GM19438 (cell line): ENCODE results near the gene ACVR1B.

Experiments
- ATAC-seq: cut with Tn5 transposase; IDR thresholded peaks from one replicate; pipeline ENCODE4 v1.9.1; 2021; ENCODE audit warnings: low read depth; ENCODE audit not compliant: unreplicated experiment

The ACVR1B gene

GRCh38 chr12:52019113-52019770 lies 67.7 kb downstream of the ACVR1B start:
- no peak for ATAC-seq

- no peak for ATAC-seq
Measured at GRCh38 chr12:52020539-52021336, 69.2 kb downstream of the ACVR1B start.

- ATAC-seq, result peak; percentile 32
Measured at GRCh38 chr12:52022841-52023181, 71.3 kb downstream of the ACVR1B start.

GRCh38 chr12:52023182-52023975 lies 71.9 kb downstream of the ACVR1B start:
- peak; percentile 38 for ATAC-seq

GRCh38 chr12:52023976-52024688 lies 72.6 kb downstream of the ACVR1B start:
- no peak for ATAC-seq

- ATAC-seq, result no peak
Measured at GRCh38 chr12:52024845-52025230, 73.3 kb downstream of the ACVR1B start.

GRCh38 chr12:52026263-52026662 lies 74.8 kb downstream of the ACVR1B start:
- ATAC-seq, result no peak

- ATAC-seq, result no peak
Measured at GRCh38 chr12:52027085-52027843, 75.8 kb downstream of the ACVR1B start.

GRCh38 chr12:52029685-52030084 lies 78.2 kb downstream of the ACVR1B start:
- ATAC-seq, result no peak

- no peak for ATAC-seq
Measured at GRCh38 chr12:52032446-52032803, 80.9 kb downstream of the ACVR1B start.

- ATAC-seq, result peak; percentile 91
Measured at GRCh38 chr12:52032804-52033445, 81.4 kb downstream of the ACVR1B start.

- no peak for ATAC-seq
Measured at GRCh38 chr12:52033446-52034140, 82.1 kb downstream of the ACVR1B start.

GRCh38 chr12:52035190-52035589 lies 83.7 kb downstream of the ACVR1B start:
- no peak for ATAC-seq

GRCh38 chr12:52035926-52036325 lies 84.4 kb downstream of the ACVR1B start:
- ATAC-seq, result no peak

- no peak for ATAC-seq
Measured at GRCh38 chr12:52036587-52037171, 85.2 kb downstream of the ACVR1B start.

- no peak for ATAC-seq
Measured at GRCh38 chr12:52037248-52037861, 85.9 kb downstream of the ACVR1B start.

GRCh38 chr12:52038447-52038846 lies 86.9 kb downstream of the ACVR1B start:
- no peak for ATAC-seq

- ATAC-seq, result no peak
Measured at GRCh38 chr12:52041035-52041434, 89.5 kb downstream of the ACVR1B start.
